Loucy (cell line): ENCODE data around the gene ART4.

ENCODE experiments used
- EZH2phosphoT487 ChIP-seq: fragments of 200-600 bp; IDR thresholded peaks from 2 replicates; pipeline ENCODE4 v1.6.1; 2018; ENCODE audit warnings: antibody characterized with exemption, mild to moderate bottlenecking, moderate library complexity, borderline replicate concordance
- TF ChIP-seq, protein P1 (sequence below): fragments of 200-600 bp; sonication (generic); conservative IDR thresholded peaks from 2 replicates; pipeline ENCODE4 v1.5.1; 2014; ENCODE audit warnings: mild to moderate bottlenecking, antibody characterized with exemption, low read length

DNA sequence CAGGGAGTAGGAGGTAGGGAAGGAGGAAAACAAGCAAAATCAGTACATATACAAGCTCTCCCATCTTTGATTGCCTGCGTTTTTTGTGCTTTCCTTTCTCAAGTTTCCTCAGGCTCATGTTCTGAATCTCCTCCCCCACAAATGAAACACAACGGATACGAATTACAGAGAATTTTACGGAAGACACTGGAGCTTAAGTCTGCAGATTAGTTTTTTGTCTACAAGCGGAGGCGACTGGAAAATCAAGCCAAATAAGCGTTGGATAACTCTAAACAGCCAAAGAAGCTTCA, 40.7 kb downstream of the ART4 start:
- TF ChIP-seq, protein P1, sequence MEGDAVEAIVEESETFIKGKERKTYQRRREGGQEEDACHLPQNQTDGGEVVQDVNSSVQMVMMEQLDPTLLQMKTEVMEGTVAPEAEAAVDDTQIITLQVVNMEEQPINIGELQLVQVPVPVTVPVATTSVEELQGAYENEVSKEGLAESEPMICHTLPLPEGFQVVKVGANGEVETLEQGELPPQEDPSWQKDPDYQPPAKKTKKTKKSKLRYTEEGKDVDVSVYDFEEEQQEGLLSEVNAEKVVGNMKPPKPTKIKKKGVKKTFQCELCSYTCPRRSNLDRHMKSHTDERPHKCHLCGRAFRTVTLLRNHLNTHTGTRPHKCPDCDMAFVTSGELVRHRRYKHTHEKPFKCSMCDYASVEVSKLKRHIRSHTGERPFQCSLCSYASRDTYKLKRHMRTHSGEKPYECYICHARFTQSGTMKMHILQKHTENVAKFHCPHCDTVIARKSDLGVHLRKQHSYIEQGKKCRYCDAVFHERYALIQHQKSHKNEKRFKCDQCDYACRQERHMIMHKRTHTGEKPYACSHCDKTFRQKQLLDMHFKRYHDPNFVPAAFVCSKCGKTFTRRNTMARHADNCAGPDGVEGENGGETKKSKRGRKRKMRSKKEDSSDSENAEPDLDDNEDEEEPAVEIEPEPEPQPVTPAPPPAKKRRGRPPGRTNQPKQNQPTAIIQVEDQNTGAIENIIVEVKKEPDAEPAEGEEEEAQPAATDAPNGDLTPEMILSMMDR, result no peak
- no peak for TF ChIP-seq EZH2phosphoT487
